22Rv1 (cell line): ENCODE data around the gene SOX12.

Experiments used
- ZFX ChIP-seq: fragments of 450-650 bp; IDR thresholded peaks from 2 replicates; pipeline ENCODE4 v1.6.1; 2017; ENCODE audit warnings: antibody characterized with exemption, borderline replicate concordance
- TF ChIP-seq, protein P1 (sequence below): fragments of 450-650 bp; IDR thresholded peaks from 2 replicates; pipeline ENCODE4 v1.5.1; 2017; ENCODE audit warnings: mild to moderate bottlenecking

DNA sequence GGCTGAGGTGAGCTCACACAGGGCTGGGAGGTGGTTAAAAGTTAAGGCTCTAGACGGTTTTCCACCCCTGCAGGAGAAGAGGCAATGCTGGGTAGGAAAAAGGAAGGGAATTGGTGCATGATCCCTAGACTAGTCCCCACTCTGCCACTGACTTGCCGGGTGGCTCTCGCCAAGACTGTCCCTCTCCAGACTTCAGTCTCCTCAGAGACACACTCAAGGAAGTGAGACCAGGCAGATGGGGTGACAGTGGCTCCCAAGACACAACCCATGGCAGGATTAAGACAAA is 47.9 kb upstream of the SOX12 start:
- TF ChIP-seq, protein P1, sequence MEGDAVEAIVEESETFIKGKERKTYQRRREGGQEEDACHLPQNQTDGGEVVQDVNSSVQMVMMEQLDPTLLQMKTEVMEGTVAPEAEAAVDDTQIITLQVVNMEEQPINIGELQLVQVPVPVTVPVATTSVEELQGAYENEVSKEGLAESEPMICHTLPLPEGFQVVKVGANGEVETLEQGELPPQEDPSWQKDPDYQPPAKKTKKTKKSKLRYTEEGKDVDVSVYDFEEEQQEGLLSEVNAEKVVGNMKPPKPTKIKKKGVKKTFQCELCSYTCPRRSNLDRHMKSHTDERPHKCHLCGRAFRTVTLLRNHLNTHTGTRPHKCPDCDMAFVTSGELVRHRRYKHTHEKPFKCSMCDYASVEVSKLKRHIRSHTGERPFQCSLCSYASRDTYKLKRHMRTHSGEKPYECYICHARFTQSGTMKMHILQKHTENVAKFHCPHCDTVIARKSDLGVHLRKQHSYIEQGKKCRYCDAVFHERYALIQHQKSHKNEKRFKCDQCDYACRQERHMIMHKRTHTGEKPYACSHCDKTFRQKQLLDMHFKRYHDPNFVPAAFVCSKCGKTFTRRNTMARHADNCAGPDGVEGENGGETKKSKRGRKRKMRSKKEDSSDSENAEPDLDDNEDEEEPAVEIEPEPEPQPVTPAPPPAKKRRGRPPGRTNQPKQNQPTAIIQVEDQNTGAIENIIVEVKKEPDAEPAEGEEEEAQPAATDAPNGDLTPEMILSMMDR, result no peak
- no peak for TF ChIP-seq ZFX
